ENCODE measurements around the gene TRIP10.

GRCh38 chr19:6745965-6746364 lies 6.5 kb downstream of the TRIP10 start:
- TF ChIP-seq CTCF (IDR thresholded peaks at IDR 0.05 in 2 of 3, conservative IDR thresholded peaks at IDR 0.05 in 1 of 3; ENCODE audit: control insufficient read depth in 2 of 3, extremely low read depth in 1 of 3, insufficient read depth in 1 of 3, low read depth in 3 of 3, low read length in 3 of 3) (no peak), CEBPB (IDR thresholded peaks at IDR 0.05; ENCODE audit: borderline replicate concordance in 1 of 2, low read depth in 2 of 2, low read length in 2 of 2) (no peak), SREBF2 (IDR thresholded peaks at IDR 0.05; ENCODE audit: low read length) (no peak)

Measured in GM12878 (cell line).